ENCODE results near the gene C4BPB. TPM values are rescaled to one million over a fixed set of nuclear protein-coding genes. Genes with fewer than 3 reads are reported as not detected.
A peak's percentile ranks its signal among the peaks of the same experiment; 100 is the strongest.
"Not testable (repeated sequence)": the region's sequence is repeated elsewhere in the genome, so short reads cannot be mapped to it uniquely, and the experiment has no call there.

C4BPB gene
- 0.18 TPM for polyA plus RNA-seq (2013, experiment 1 of 2; ENCODE audit: insufficient read length)
- polyA plus RNA-seq (2013, experiment 2 of 2; ENCODE audit: insufficient read length): not detected

GRCh38 chr1:207088701-207089626, at the start of gene C4BPB:
Gene C4BPB (plus strand): TSS chr1:207088860. CDS start chr1:207089532, 672 bp downstream.
- no peak for DNase-seq

- DNase-seq: no peak
Observed at GRCh38 chr1:207039380-207040180, 49.1 kb upstream of the C4BPB start.

DNA sequence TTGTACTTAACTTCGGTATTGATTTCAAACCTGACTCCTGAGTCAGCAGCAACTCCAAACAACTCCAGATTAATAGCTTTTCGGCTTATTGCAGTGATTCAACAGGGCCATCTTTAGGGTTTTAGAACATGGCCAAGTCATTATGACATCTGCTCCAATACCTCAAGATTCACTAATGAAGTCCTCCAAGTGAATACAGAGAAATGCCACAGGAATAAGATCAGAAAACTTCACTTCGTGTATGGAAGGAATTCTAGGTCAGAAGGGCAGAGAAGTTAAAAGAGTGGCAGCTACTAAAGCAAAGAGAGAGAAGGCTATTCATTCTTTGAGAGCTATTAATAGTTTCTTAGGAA, 48.5 kb upstream of the C4BPB start:
- DNase-seq: peak; percentile 49

GRCh38 chr1:207041397-207041796, 47.3 kb upstream of the C4BPB start:
- DNase-seq: not testable (repeated sequence)

- DNase-seq: no peak
Observed at GRCh38 chr1:207045453-207045852, 43.2 kb upstream of the C4BPB start.

DNA sequence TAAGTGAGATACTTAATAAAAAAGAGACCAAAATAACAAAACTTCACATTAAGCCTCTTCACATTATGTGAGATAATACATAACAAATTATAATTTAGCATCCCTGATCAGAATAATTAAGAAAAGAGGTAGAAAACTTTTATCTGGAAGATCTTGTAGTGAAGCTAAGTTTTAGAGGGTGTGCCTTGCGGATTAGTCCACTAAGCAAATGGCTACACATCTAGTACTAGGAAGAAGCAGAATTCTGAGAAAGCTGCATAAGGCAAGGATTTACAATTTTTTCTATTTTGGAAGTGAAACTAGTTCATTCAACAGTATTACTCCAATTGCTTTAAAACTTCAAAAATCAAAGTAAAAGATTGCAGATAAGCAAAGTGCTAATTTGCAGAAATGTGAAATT, 41.2 kb upstream of the C4BPB start:
- DNase-seq: no peak

- DNase-seq: no peak
Observed at GRCh38 chr1:207048041-207048440, 40.6 kb upstream of the C4BPB start.

DNA sequence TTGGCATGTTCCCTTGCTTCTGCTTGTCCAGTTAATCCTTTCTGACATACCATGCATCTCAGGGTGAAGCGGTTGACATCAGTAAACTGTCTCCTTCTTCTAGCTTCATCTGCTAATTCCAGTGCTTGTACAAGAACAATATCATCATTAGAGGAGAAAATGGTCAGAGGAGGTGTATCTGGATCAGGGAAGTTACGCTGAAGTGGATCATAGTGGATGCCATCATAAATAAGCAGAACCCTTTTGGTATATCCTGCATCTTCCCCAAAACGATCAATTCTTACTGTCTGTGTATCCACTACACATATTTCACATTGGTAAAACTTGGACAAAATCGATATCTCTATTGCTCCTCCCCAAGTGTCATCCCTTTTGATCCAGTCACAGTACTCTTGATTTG, 39.6 kb upstream of the C4BPB start:
- DNase-seq: no peak

- no peak for DNase-seq
Observed at GRCh38 chr1:207049514-207049913, 39.1 kb upstream of the C4BPB start.

GRCh38 chr1:207049974-207050391, 38.7 kb upstream of the C4BPB start:
- peak; percentile 45 for DNase-seq

DNA sequence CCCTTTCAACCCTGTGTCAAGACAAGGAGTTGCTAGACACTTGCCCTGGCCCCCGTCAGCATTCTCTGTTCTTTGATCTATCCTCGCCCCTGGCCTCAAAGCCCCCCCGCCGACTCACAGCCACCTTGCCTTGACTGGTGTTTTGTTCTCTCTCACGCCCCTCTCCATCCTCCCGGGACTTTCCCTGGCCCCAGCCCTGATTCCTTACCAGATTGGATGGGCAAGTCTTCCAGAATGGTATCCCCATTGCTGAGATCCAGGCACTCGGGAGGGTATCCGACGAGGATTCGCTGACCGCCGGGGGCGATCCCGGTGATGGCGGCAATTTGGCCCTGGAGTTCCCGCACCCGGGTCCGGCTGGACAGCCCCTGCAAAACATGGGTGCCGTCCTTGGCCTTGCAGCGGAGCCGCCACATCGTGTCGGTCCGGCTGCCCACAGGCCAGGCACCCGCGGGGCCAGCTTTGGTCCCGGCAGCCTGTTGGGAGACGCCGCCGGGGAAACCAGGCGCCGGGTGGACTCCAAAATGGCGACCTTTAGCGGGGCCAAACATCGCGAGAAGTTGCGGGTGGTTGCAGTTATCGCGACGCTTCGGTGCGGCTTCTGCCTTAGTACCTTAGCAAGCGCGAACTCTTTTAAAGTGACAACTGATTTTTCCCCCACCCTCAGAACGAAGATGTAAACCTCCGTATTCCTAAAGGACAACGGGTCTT, 38.0 kb upstream of the C4BPB start:
- DNase-seq: peak; percentile 92

DNA sequence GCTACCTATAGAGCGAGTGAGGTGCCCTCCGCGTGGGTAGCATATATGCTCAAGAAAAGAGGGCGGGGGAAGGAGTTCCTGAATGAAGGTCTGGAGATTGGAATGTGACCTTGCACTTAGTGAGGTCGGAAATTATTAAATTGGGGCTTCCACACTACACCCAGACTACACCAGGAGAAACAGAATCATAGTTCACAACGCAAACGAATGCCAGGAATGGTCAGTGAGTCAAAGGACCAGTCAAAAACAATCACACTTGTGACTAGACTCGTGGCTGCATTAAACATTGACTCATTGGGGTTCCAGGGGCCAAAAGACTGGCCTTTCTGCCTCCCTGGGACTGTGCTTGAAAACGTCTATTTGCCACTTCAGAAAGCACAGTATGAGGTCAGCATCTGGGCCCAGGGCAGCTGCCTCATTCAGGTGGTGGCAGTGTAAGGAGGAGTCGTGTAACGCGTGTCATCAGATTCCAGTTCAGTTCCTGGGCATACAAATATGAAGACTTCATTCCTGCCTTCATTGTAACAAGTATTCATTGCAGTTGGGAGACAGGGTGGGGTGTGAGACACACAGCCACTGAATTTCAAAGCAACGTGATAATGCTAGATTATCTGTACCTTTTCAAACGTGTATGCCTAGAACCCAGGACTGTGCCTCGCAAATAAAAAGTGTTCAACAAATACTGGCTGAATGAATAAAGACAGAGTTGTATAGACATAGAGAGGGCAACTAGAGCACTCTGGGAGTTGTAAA, 37.3 kb upstream of the C4BPB start, which contains the start of gene YOD1:
TSS of gene YOD1 (minus strand) at position 18 of the 753 bp plus-strand sequence. CDS start 178 bp downstream, outside the sequence.
- peak; percentile 5 for DNase-seq

GRCh38 chr1:207052911-207053769, 35.5 kb upstream of the C4BPB start, which contains the start of gene PFKFB2:
Gene PFKFB2 (plus strand): TSS chr1:207053275. CDS start chr1:207054718, 1,443 bp downstream.
- peak; percentile 92 for DNase-seq

GRCh38 chr1:207054491-207054890, 34.2 kb upstream of the C4BPB start:
- DNase-seq: no peak

DNA sequence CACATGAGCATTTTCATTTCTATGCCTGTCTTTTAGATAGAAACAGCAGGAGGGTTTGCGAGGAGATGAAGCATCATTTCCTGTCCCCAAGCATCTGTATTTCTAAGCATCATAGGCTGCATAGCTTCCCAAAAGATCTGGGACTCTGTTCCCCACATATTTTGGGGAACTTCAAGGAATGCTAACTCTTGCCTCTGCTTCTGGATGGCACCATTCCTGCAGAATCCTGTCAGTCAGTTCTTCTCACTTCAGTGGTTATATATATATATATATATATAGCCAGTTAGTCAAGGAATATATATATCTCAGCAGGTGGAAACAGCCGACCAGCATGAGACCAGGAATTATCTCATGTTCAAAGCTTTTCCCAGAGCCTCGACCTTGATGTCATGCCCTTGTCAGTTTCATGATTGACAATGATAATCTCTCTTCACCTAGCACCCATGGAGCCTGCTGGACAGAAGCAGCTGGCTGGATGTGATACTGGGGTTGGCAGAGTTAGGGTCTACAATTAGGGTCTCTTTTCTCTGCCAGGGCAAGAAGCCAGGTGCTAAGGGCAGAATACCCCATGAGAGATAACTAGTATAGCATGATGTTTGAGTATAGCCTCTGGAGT, 33.2 kb upstream of the C4BPB start:
- no peak for DNase-seq

- no peak for DNase-seq
Observed at GRCh38 chr1:207056673-207057072, 32.0 kb upstream of the C4BPB start.

DNA sequence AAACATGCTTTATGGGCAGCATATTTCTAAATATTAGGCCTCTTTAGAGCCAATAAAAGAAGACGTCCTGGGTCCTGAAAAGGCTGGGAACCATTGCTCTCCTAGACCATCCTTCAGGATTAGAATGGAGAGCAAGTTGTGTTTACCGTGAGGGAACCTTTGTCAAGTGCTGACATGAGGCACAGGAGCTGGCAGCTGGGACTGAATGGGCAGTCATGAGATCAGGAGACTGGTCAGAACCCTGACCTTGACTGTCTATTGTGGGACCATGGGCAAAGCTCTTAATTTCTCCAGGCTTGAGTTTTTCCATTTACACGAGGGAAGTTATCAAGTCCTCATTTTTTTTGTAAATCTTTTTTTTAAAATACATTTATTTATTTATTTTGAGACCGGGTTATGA, 30.4 kb upstream of the C4BPB start:
- DNase-seq: no peak

GRCh38 chr1:207058878-207059867, 29.5 kb upstream of the C4BPB start:
- no peak for DNase-seq

DNA sequence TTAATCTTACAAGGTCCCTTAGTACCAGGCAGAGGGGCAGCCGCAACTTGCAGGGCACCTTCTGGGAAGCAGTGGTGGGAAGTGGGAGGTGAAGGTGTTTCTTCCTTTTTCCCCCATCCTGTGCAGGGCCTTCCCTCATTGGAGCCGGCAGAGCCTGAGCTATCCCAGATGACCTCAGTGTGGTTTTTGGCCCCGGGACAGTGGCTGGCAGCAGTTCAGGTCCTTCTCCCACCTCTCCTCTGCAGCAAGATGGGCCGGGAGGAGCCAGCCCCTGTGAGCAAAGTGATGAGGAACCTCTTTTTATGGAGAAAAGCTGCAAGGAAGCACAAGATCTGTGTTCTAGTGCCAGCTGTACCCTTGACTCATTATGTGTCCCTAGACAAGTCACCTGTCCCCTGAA, 28.8 kb upstream of the C4BPB start:
- no peak for DNase-seq

Data from fibroblast of skin of scalp (primary cell).